ENCODE measurements around the gene GALNT17. TPM values are rescaled to one million over a fixed set of nuclear protein-coding genes. Genes with fewer than 3 reads are reported as not detected.

The GALNT17 gene
- polyA plus RNA-seq, 1 donor from 2014 or later, result 15.7 TPM

GRCh38 chr7:71486414-71486813 is 354.5 kb downstream of the GALNT17 start:
- Histone ChIP-seq H3K9me3 (ENCODE audit: low read length) (no peaks in the 10 kb centered on the region), H4K20me1 (ENCODE audit: insufficient read depth) (no peaks in the 10 kb centered on the region), H3K27ac (ENCODE audit: low read length) (no peak overlapping the region), H3K4me3 (ENCODE audit: low read length) (no peak overlapping the region), H3K9ac (ENCODE audit: low read length) (no peak overlapping the region), H3F3A (ENCODE audit: insufficient read depth, low read length, poor library complexity, severe bottlenecking) (no peaks in the 10 kb centered on the region), H3K36me3 (ENCODE audit: insufficient read depth, low read length) (no peaks in the 10 kb centered on the region), H3K9me2 (ENCODE audit: insufficient read depth, low read length) (no peaks in the 10 kb centered on the region), H3K27me3 (ENCODE audit: insufficient read depth, low read depth, low read length) (no peaks in the 10 kb centered on the region), H2AFZ (ENCODE audit: low read depth, low read length) (no peak overlapping the region), H3K4me2 (ENCODE audit: low read length) (no peak overlapping the region), H3K79me2 (replicated peaks; ENCODE audit: insufficient read depth, low read length) (no peaks in the 10 kb centered on the region)
- no peak for TF ChIP-seq MXI1 (conservative IDR thresholded peaks at IDR 0.05; ENCODE audit: poor library complexity, severe bottlenecking)
- no peak for TF ChIP-seq SMC3 (conservative IDR thresholded peaks at IDR 0.05; ENCODE audit: poor library complexity)
- TF ChIP-seq EP300 (conservative IDR thresholded peaks at IDR 0.05; ENCODE audit: poor library complexity, severe bottlenecking), result no peak
- TF ChIP-seq TAF1 (IDR thresholded peaks at IDR 0.05; ENCODE audit: low read depth), result no peak

- Histone ChIP-seq H2AFZ (ENCODE audit: low read depth, low read length) (no peak overlapping the region), H3K9ac (ENCODE audit: low read length) (no peak overlapping the region)
- TF ChIP-seq RAD21 (conservative IDR thresholded peaks at IDR 0.05) (no peak), TAF1 (IDR thresholded peaks at IDR 0.05; ENCODE audit: low read depth) (no peak), EP300 (conservative IDR thresholded peaks at IDR 0.05; ENCODE audit: poor library complexity, severe bottlenecking) (no peak), EZH2 (IDR thresholded peaks at IDR 0.05; ENCODE audit: borderline replicate concordance, insufficient read depth, low read length, poor library complexity, severe bottlenecking) (no peak), MXI1 (conservative IDR thresholded peaks at IDR 0.05; ENCODE audit: poor library complexity, severe bottlenecking) (no peak), POLR2AphosphoS5 (IDR thresholded peaks at IDR 0.05) (no peak), SMC3 (conservative IDR thresholded peaks at IDR 0.05; ENCODE audit: poor library complexity) (no peak)
- TF ChIP-seq, protein P1, sequence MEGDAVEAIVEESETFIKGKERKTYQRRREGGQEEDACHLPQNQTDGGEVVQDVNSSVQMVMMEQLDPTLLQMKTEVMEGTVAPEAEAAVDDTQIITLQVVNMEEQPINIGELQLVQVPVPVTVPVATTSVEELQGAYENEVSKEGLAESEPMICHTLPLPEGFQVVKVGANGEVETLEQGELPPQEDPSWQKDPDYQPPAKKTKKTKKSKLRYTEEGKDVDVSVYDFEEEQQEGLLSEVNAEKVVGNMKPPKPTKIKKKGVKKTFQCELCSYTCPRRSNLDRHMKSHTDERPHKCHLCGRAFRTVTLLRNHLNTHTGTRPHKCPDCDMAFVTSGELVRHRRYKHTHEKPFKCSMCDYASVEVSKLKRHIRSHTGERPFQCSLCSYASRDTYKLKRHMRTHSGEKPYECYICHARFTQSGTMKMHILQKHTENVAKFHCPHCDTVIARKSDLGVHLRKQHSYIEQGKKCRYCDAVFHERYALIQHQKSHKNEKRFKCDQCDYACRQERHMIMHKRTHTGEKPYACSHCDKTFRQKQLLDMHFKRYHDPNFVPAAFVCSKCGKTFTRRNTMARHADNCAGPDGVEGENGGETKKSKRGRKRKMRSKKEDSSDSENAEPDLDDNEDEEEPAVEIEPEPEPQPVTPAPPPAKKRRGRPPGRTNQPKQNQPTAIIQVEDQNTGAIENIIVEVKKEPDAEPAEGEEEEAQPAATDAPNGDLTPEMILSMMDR (IDR thresholded peaks at IDR 0.05; ENCODE audit: poor library complexity, severe bottlenecking), result no peak
- TF ChIP-seq, protein P2, sequence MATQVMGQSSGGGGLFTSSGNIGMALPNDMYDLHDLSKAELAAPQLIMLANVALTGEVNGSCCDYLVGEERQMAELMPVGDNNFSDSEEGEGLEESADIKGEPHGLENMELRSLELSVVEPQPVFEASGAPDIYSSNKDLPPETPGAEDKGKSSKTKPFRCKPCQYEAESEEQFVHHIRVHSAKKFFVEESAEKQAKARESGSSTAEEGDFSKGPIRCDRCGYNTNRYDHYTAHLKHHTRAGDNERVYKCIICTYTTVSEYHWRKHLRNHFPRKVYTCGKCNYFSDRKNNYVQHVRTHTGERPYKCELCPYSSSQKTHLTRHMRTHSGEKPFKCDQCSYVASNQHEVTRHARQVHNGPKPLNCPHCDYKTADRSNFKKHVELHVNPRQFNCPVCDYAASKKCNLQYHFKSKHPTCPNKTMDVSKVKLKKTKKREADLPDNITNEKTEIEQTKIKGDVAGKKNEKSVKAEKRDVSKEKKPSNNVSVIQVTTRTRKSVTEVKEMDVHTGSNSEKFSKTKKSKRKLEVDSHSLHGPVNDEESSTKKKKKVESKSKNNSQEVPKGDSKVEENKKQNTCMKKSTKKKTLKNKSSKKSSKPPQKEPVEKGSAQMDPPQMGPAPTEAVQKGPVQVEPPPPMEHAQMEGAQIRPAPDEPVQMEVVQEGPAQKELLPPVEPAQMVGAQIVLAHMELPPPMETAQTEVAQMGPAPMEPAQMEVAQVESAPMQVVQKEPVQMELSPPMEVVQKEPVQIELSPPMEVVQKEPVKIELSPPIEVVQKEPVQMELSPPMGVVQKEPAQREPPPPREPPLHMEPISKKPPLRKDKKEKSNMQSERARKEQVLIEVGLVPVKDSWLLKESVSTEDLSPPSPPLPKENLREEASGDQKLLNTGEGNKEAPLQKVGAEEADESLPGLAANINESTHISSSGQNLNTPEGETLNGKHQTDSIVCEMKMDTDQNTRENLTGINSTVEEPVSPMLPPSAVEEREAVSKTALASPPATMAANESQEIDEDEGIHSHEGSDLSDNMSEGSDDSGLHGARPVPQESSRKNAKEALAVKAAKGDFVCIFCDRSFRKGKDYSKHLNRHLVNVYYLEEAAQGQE (IDR thresholded peaks at IDR 0.05; ENCODE audit: borderline replicate concordance), result no peak
These were observed 355.1 kb downstream of the GALNT17 start for GRCh38 chr7:71486856-71487628.

More at GRCh38 chr7:71486856-71487628, 355.1 kb downstream of the GALNT17 start:
- Histone ChIP-seq H3K4me3 (ENCODE audit: low read length) (no peak overlapping the region), H3K27me3 (ENCODE audit: insufficient read depth, low read depth, low read length) (no peaks in the 10 kb centered on the region), H4K20me1 (ENCODE audit: insufficient read depth) (no peaks in the 10 kb centered on the region), H3K9me2 (ENCODE audit: insufficient read depth, low read length) (no peaks in the 10 kb centered on the region), H3K27ac (ENCODE audit: low read length) (no peak overlapping the region), H3K79me2 (replicated peaks; ENCODE audit: insufficient read depth, low read length) (no peaks in the 10 kb centered on the region), H3K9me3 (ENCODE audit: low read length) (no peaks in the 10 kb centered on the region), H3K4me2 (ENCODE audit: low read length) (no peak overlapping the region), H3F3A (ENCODE audit: insufficient read depth, low read length, poor library complexity, severe bottlenecking) (no peaks in the 10 kb centered on the region), H3K36me3 (ENCODE audit: insufficient read depth, low read length) (no peaks in the 10 kb centered on the region)

Data from neural cell (in vitro differentiated cells).